Stimulated activated CD4-positive, alpha-beta T cell treated with anti-CD3 and anti-CD28 coated beads, TNF-alpha, amount 100 ng/mL, for 4 hours (primary cell): Measurements from ENCODE around the gene TXLNB.
A peak's percentile ranks its signal among the peaks of the same experiment; 100 is the strongest.
"Not testable (repeated sequence)": the region's sequence is repeated elsewhere in the genome, so short reads cannot be mapped to it uniquely, and the experiment has no call there.

Source experiments
- DNase-seq, 3 experiments: peaks; one replicate each; pipeline ENCODE4 v3.0.0-alpha.2; 2020; ENCODE audit warnings: low read depth in 3 of 3

TXLNB gene

GRCh38 chr6:139236105-139236504 is 55.7 kb downstream of the TXLNB start:
- no peak for DNase-seq

DNA sequence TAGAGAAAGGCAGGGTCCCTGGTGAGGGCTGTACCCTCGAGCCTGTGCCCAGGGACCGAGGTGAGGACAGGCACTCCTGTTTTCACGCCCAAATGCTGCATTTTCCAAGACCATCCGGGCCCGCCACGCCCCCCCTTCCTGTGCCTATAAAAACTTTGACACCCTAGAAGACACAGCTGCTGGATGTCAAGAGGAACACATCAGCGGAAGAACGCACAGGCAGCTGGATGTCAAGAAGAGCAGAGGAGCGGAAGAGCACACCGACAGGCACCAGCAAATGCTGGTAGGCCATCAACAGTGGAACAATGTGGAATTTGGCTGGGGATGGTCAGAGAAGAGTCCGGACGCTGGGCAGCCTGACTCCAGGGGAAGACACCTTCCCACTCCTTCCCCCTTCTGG is 56.1 kb downstream of the TXLNB start:
- DNase-seq: no peak

GRCh38 chr6:139234193-139234592 is 57.6 kb downstream of the TXLNB start:
- DNase-seq: not testable (repeated sequence)

GRCh38 chr6:139231206-139231605 is 60.6 kb downstream of the TXLNB start:
- no peak for DNase-seq

DNA sequence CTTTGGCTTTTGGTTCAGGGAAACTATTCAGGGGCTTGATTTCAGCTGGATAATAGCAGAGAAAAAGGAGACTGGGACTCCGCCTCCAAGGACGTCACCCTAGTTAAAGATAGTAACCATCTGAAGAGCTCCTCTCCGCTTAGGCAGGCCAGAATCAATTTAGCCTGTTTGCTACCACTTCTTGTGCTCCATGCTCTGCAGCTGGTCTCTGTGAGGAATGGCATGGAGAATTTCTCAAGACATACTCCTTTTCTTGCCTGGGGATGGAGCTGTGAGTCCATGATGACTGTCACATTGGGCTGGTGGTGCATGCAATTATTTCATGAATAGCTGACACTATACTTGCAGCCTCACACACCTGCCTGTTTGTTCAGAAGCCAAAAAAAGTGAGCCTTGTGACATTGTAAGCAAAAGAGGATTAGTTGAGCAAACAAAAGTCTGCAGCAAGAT is 61.4 kb downstream of the TXLNB start:
- DNase-seq: no peak

GRCh38 chr6:139228387-139228786 is 63.4 kb downstream of the TXLNB start:
- DNase-seq: not testable (repeated sequence)

GRCh38 chr6:139219746-139220145 is 72.1 kb downstream of the TXLNB start:
- DNase-seq: no peak

DNA sequence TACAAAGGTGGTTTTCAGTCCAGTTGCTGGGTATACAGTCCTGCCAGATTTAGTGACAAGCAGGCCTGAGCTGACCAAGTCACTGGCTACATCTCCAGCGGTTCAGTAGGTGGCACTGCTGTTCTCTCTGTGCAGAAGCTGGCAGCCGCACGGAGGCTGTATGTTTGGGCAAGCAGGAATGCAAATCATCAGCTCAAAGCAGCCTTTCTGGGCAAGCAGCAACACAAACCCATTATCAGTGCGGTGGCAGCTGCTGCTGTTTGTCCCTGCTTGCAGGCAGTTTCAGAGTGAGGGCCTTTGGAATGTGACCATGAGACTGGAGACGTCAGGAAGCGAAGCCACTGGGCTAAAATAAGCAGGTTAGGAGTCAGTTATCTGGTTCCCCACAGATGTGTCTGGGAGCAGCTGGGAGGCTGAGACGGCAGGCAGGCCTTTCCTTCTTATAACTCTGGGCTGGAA is 72.5 kb downstream of the TXLNB start:
- DNase-seq: peak; percentile 39 to 61 (median 51)

- DNase-seq: not testable (repeated sequence)
Observed at GRCh38 chr6:139212460-139212859, 79.3 kb downstream of the TXLNB start.

GRCh38 chr6:139210766-139211165 is 81.0 kb downstream of the TXLNB start:
- DNase-seq: not testable (repeated sequence)

- no peak for DNase-seq
Observed at GRCh38 chr6:139205843-139206242, 86.0 kb downstream of the TXLNB start.

- DNase-seq: no peak
Observed at GRCh38 chr6:139204978-139205377, 86.8 kb downstream of the TXLNB start.

GRCh38 chr6:139201378-139201777 is 90.4 kb downstream of the TXLNB start:
- DNase-seq: no peak

GRCh38 chr6:139198529-139199288 is 93.1 kb downstream of the TXLNB start:
- DNase-seq: no peak

- no peak for DNase-seq
Observed at GRCh38 chr6:139194740-139195139, 97.1 kb downstream of the TXLNB start.
